BJ (cell line): ENCODE results near the gene SLC22A23. TPM values are rescaled to one million over a fixed set of nuclear protein-coding genes. Genes with fewer than 3 reads are reported as not detected.

Experiments used
- CTCF ChIA-PET: fragments of 350-600 bp; formaldehyde crosslinking; extraction: SDS; loops from one replicate; lab custom pipeline; 2021; ENCODE audit warnings: antibody characterized with exemption, inconsistent platforms; lab: Yijun Ruan, JAX
- POLR2A ChIA-PET: fragments of 300-600 bp; sonication (Branson Sonifier 250); formaldehyde crosslinking; extraction: SDS; loops from one replicate; lab custom pipeline; 2021; ENCODE audit warnings: antibody characterized with exemption; lab: Charles Lee
- DNase-seq: peaks from one replicate; pipeline ENCODE4 v3.0.0-alpha.2; 2011; ENCODE audit warnings: low read depth
- H3K27me3 ChIP-seq: 2 replicates; pipeline ENCODE4 v1.6.0; 2011; ENCODE audit warnings: low read length; ENCODE audit not compliant: control insufficient read depth, insufficient read depth
- H3K36me3 ChIP-seq: 2 replicates; pipeline ENCODE4 v1.5.1; 2011; ENCODE audit warnings: low read length; ENCODE audit not compliant: control insufficient read depth, insufficient read depth
- H3K4me3 ChIP-seq: 2 replicates; pipeline ENCODE4 v1.5.1; 2011; ENCODE audit warnings: low read depth, mild to moderate bottlenecking, control low read depth, low read length
- CTCF ChIP-seq: IDR thresholded peaks from 2 replicates; pipeline ENCODE4 v1.5.1; 2011; ENCODE audit warnings: low read depth, mild to moderate bottlenecking, control low read depth, inconsistent platforms, low read length, moderate library complexity; ENCODE audit not compliant: insufficient read depth
- polyA plus RNA-seq: library from polyadenylated mRNA; depleted of rRNA; stranded (reverse); fragments of >200 nt; gene quantifications from 2 replicates; pipeline ENCODE4 v1.2.3, GENCODE V29; 2011

The SLC22A23 gene
- polyA plus RNA-seq, 1 experiment, result 0.44 TPM

GRCh38 chr6:3318821-3319540 lies 137.9 kb downstream of the SLC22A23 start:
- no peak for TF ChIP-seq CTCF
- H3K36me3 ChIP-seq, result no peaks in the 10 kb centered on the region
- ChIA-PET POLR2A (no interaction called here), CTCF (no interaction called here)
- H3K4me3 ChIP-seq, result no peak overlapping the region
- DNase-seq, result no peak
- peaks cover 20% of the 10 kb centered on the region for H3K27me3 ChIP-seq

- peaks cover 20% of the 10 kb centered on the region for H3K27me3 ChIP-seq
- H3K4me3 ChIP-seq, result no peak overlapping the region
- ChIA-PET POLR2A (no interaction called here), CTCF (no interaction called here)
- no peaks in the 10 kb centered on the region for H3K36me3 ChIP-seq
- no peak for DNase-seq
- TF ChIP-seq CTCF, result no peak
These were observed 138.6 kb downstream of the SLC22A23 start for GRCh38 chr6:3318226-3318625.

- Histone ChIP-seq H3K36me3 (no peaks in the 10 kb centered on the region), H3K27me3 (peaks cover 22% of the 10 kb centered on the region), H3K4me3 (no peak overlapping the region)
- DNase-seq, result no peak
- CTCF ChIA-PET, result no interaction called here
- TF ChIP-seq CTCF, result no peak
- POLR2A ChIA-PET, result no interaction called here
These were observed 139.1 kb downstream of the SLC22A23 start for GRCh38 chr6:3317741-3318211.

GRCh38 chr6:3316818-3317217 lies 140.0 kb downstream of the SLC22A23 start:
- H3K4me3 ChIP-seq, result no peak overlapping the region
- H3K36me3 ChIP-seq, result no peaks in the 10 kb centered on the region
- CTCF ChIA-PET, result interaction anchor here (0.8 to 1.1 kb wide), 2 partner anchors 11 to 15 kb away, joined by 3 read pairs; no protein-coding TSS in a partner anchor
- no peak for DNase-seq
- POLR2A ChIA-PET, result no interaction called here
- no peak for TF ChIP-seq CTCF
- H3K27me3 ChIP-seq, result peaks cover 24% of the 10 kb centered on the region

GRCh38 chr6:3316331-3316730 lies 140.5 kb downstream of the SLC22A23 start:
- ChIA-PET POLR2A (no interaction called here), CTCF (interaction anchor here (0.8 to 1.1 kb wide), 2 partner anchors 11 to 15 kb away, joined by 3 read pairs; no protein-coding TSS in a partner anchor)
- H3K4me3 ChIP-seq, result no peak overlapping the region
- TF ChIP-seq CTCF, result no peak
- peaks cover 25% of the 10 kb centered on the region for H3K27me3 ChIP-seq
- no peaks in the 10 kb centered on the region for H3K36me3 ChIP-seq
- no peak for DNase-seq
